ENCODE results near the gene GALNT18. TPM values are rescaled to one million over a fixed set of nuclear protein-coding genes. Genes with fewer than 3 reads are reported as not detected.

The GALNT18 gene
- total RNA-seq, 1 experiment from 2014 or later = 4.0 TPM

DNA sequence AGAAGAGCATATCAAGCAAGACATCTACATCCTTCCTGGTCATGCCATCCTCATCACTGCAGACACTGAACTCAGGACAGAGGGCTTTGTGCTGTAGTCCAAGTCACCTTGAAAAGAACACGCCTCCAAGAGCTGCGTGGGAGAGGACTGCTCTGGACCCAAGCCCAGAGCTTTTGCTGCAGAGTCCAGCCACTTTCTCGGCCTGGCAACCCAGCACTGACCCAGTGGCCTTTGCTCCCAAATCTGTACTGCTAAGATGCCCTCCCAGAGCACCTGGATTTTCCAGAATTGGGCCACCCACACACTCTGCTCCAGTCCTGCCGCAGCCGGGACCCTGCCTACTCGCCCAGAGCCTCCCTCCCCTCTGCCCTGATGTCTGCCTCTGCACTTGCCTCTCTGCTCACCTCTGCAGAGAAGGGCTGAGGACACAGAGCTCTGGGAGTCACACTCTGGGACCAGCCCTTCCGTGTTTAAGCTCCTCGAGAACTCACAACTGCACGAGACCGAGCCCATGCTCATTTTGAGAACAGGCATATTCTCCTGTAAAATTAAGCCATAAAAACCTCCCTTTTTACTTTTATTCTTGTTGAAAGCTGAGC lies 185.0 kb downstream of the GALNT18 start:
- no peak for DNase-seq (ENCODE audit: low read depth)

DNA sequence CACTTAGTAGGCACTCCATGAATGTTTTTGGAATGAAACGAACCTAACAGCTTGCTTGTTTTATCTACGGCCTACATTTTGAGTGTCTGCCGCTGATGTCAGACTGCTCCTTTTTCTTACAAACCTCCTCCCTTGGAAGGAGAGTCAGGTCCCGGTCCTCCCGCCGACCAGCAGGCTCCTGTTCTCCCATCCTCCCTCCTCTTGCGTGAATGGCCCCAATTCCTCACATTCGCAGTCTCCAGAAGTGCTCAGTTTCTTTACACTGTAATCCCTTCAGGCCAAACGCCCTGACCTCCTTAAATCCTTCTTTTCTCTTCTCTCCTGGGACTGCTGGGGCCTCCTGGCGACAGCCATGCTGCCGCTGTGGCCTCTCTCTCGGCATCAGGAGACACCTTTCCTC lies 186.2 kb downstream of the GALNT18 start:
- no peak for DNase-seq (ENCODE audit: low read depth)

DNA sequence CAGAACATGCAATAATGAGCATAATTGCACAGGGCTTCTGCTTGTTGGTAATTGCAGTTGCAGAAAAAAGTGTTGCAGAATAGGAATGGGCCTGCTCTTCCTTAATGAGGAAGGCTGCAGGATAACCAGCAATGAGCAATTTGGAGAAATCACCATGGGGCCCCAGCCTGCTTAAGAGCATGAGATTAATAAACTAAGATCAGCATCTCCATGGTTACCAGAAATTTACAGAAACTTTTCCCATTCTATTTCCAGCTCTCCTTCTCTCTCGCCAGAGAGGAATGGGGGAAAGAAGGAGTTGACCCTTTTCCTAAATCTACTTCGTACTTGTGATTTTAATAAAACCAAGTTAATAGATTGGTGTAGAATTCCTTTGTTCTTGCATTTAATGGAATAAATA lies 187.8 kb downstream of the GALNT18 start:
- no peak for DNase-seq (ENCODE audit: low read depth)

DNA sequence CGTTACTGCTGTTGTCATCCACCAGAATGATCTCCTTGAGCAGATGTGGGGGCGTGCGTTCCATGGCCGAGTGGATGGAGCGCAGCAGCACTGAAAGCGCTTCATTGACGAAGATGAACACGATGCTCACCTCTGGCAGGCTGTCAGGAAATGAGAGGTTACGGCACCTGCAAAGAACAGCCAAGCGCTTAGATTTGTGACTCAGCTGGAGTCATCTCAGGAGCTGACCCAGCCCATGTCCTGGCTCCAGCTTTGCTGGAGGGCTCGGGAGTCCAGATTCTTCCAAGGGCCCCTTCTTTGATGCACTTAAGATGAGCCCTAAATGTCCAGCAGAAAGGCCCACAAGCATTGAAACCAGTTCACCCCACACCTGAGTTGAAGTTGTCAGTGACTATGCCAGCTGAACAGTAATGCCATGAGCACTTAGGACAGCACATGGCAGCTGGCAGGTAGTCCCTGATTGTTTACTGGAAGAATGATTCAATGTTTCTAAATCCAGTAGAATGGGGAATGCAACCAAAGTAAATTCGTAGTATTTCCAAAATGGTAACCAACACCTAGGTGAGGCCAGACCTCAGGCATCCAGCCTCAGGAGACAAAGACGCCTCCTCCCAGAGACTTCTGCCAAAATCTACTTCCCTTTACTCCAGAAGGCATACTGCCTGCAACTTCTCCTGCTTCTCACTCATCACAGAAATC lies 189.0 kb downstream of the GALNT18 start:
- no peak for DNase-seq (ENCODE audit: low read depth)

DNA sequence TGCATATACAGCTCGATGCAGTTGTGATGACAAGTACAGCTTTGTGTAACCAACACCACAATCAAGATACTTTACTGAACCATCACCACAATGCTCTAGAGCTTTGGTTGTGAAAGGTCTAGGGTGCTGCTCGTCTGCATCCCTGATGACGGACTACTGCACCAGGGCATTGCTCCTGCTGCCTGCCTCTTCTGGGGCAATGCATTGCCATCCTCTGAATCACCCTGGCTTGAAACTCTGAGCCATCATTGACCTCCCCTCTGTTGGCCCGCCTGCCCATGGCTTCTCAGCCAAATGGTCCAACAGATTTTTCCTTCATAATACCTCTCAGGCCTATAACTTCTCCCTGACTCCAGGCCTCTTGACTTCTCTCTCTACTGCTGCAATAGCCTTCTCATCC lies 191.4 kb downstream of the GALNT18 start:
- no peak for DNase-seq (ENCODE audit: low read depth)

DNA sequence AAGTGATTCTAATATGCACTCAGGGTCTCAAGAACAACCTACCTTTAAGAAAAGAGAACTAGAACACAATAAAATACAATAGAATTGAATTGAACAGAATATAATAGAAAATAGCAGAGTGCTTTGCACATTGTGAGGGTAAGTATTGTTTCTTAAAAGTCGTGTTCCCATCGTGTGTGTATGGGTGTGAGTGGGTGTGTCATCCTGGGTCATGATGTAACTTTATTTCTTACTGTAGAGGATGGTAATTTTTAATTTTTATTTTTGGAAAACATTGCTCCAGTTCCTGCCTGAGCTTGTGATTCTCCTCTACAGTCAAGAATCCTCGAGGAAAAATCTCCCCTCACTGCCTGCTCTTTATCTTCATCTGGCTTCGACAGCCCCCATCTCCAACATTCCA lies 193.1 kb downstream of the GALNT18 start:
- DNase-seq (ENCODE audit: low read depth) = no peak

DNA sequence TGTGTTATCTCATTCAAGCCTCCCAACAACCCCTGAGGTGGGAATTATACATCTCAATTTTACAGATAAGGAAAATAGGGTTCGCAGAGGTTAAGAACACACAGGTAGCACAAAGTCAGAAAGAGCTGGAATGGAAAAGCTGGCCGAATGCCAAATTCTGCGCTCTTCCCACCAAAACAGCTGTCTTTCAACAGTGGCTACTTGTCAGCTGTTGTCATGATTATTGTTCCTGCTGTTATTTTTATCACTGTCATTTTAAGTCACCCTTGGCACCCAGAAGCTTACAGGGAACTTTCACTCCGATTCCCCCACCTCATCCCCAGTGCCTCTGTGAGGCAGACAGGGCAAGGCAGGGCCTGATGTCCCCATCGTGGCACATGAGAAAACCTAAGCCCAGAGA lies 194.3 kb downstream of the GALNT18 start:
- peak; percentile 82 for DNase-seq (ENCODE audit: low read depth)

DNA sequence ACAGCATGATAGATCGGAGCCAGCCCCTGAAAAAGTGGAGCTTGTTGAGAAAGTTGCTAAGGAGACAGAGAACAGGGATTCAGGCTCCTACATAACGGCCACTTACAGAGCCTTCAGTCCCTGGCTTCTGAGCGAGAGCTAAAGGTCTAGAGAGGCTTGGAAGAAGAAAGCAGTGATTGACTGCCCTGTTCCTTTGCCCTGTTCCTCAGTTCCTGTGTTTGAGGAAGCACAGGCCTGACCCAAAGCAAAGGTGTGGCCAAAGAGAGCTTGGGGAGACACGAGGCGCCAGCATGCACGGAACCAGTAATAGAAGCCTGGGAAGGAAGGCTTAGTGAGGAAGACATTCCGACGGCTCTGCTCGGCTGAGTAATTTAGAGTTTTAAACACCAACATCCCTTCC lies 194.7 kb downstream of the GALNT18 start:
- no peak for DNase-seq (ENCODE audit: low read depth)

DNA sequence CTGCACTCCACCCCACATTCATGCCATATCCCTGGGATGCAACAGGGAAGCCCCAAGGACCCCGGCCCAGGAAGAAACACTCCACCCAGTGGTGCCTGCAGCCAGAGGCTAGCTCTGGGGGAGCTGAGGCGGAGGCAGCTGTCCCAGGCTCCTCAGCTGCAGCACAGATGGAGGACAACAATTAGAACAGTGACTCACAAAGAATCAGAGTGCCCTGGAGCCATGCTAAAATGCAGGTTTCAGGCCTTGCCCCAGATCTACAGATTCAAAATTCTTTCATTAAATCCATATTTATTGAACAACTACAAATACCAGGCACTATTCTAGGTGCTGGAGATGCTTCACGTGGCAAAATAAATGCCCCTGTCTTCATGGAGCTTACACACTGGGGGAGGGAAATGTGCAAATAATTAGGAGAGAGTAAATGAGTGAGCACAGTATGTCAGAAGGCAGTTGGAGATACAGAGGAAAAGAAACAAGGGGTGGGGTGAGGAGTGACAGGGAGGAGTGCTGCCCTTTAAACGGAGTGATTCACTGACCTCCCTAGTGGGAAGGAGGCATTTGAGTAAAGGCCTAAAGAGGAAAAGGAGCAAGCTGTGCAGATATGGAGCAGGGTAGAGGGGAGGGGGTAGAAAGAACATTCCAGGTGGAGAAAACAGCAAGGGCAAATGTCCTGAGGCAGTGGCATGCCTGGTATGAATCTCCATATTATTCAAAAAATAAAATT lies 195.4 kb downstream of the GALNT18 start:
- DNase-seq (ENCODE audit: low read depth) = peak; percentile 70

DNA sequence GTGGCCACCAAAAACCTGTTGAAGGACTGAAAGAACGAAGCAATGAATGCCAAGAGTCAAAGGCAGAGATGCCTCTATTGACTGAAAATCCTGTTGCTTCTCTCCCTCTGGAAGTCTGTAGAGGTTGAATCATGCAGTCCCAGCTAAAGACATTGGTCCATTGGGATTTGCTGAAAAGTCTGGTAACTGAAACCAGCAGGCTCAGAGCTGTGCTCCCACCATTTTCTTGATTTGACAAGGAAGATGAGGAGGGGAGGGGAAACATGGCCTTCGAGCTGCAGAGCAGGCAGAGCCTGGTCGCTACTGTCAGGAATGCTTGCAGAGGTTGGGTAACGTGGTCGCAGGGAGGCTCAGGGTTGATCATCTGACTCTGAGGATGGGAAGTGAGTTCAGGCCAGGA lies 196.0 kb downstream of the GALNT18 start:
- peak; percentile 64 for DNase-seq (ENCODE audit: low read depth)

DNA sequence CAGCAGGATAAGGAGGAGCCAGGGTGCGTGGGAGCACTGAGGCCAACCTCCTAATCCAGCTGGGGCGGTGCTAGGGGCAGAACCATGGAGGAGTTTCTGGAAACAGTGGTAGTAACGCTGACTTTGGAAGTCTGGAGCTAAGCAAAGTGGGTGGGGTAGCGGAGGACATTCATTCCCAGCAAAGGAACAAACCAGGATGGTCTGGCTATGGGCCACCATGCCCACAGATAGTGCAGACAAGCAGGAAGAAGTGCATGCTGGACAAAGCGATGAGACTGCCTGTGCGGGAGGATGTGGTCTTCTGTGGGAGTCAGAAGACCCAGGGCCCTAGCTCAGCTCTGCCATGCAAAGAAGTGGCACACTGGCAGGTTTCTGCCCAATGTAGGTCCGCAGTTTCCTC lies 197.1 kb downstream of the GALNT18 start:
- DNase-seq (ENCODE audit: low read depth) = no peak

DNA sequence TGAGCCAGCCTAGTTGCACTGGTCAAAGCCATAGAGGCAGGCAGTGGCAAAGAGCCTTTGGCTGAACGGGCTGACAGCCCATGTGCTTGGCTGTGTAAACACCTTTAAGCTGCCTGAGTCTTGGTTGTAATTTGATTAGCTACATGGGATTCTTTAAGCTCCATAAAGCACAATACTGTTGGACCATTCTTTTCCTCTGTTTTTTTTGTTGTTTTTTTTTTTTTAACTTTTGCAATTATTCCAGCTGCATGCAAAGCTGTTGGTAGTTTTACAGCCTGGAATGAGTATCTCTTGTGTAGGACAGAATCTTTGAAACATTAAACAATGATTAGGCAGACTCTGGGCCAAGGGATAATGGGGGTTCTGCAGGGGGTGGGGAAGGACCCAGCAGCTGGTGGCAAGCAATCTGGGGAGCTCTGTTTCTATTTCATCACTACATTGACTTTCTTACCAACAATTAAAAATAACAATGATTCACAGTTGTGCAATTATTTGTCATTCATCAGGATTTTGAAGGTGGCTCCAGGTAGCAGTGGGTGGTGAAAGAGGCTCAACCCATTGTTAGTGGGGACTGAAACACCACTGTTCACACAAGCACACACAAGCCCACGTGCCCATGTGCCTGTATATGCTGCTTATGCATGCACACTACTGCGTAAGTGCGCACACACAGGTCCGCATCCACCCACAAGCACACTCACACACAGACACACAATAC lies 199.2 kb downstream of the GALNT18 start:
- DNase-seq (ENCODE audit: low read depth) = no peak

DNA sequence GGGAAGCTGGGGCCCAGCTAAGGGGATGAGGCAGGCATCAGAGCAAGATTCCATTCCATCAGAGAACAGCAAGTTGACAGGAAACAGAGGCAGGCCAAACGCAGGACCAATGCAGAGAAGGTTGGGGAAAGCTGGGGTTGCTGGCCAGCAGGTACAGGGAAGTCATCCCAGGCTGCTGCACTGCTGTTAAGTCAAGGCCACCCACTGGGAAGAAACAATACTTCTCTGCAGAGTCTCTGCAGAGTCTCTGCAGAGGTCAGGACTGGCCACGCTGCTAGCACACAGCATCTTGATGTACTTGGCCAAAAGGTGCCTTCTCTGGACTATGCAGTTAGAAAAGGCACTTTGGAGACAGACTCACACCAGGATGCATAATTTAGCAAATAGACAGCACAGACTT lies 200.3 kb downstream of the GALNT18 start:
- DNase-seq (ENCODE audit: low read depth) = no peak

DNA sequence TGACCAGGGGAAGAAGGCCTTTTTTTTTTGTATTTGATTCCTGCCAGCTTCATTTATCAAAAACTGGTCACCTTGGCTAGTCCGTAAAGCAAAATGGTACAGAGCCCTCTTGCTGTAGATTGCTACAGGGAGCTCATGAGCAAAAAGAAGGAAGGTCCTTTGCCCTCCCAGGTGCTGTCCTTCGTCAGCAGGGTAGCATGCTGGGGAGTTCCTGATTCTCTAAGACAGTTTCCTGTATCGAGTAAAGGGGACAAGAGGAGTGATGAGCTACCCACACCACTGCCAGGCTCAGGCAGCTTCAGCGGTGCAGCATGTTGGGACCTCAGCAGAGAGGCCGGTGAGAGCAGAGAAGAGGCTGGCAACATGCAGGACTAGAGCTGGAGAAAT lies 200.9 kb downstream of the GALNT18 start:
- DNase-seq (ENCODE audit: low read depth) = no peak

DNA sequence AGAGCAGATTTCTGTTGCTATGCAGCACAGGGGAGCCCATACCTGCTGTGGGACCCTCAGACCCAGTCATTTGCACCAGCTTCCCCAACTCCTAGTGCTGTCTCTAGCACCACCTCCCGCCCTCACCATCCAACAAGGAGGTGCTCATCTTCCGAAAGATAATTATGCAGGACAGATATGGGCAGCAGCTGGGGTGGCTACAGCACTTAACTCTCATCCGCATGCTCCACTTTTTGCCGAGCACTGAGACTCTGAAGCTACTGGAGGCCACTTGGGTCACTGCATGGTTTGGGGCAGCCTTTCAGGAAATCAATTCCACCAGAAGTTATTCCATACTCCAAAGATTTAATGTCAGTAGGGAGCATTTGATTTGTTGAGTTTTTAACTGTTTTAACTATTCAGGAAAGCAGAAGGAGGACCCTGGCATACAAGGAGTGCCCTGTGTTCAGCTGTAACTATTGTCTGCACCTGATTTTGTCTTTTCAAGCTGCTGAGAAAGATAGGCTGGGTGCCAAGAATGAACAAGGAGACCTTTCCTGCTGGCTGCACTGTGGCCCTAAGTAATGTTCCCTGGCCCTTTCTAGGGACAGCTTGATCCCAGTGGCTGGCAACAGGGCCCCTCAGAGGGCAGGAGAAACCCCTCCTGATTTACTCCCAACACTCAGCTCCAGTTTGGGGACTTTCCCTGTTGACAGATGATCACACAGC lies 201.5 kb downstream of the GALNT18 start:
- no peak for DNase-seq (ENCODE audit: low read depth)

DNA sequence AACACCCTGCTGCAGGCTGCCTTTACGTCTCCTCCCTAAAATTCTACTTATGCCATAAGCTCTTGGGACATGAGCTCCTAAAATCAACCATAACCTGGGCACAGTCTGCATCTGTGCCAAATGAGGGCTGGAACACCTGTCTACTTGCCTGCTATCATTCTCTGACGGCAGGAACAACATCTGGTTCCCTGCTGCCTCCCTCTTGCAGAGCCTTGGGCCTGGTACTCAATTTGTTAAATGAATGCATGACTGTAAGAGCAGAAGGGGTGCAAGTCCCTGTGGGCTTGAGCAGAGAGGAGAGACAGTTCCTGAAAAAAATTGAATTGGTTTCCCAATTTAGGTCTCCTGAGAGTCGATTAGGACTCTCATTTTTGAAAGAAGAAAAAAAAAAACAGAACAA lies 202.1 kb downstream of the GALNT18 start:
- no peak for DNase-seq (ENCODE audit: low read depth)

DNA sequence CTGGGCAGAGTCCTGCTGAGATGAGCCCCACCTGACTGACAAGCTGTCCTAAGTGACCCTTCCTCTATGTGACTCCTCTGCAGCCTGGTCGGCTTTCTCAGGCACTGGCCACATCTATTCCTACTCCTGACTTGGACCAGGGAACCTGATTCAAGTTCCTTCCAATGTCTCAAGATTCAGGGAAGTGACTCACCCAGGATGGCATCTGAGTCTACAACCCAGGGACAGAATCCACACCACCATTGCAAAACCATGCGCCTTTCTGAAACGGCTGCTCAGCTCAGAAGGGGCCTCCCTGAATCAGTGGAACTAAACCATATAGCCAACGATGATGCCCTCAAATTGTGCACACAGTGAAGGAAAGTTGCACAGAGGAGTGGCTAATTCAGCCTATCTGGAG lies 204.9 kb downstream of the GALNT18 start:
- DNase-seq (ENCODE audit: low read depth) = peak; percentile 89

DNA sequence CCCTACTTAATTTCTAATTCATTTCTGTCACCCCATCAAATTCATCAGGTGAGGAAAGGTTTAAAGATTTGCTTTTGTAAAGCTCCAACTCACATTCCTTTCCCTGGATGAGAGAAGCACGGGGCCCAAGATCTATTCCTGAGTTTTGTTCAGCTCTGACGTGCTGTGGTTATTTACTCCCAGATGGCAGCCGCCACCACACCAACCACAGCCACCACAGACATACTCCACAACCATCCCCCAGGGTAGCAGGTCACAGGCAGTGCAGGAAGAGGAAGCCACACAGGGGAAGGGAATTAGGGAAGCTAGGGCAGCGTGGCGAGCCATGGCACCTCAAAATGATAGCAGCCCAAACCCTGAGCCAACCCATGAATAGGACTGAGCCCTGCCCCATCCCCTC lies 205.3 kb downstream of the GALNT18 start:
- peak; percentile 90 for DNase-seq (ENCODE audit: low read depth)

DNA sequence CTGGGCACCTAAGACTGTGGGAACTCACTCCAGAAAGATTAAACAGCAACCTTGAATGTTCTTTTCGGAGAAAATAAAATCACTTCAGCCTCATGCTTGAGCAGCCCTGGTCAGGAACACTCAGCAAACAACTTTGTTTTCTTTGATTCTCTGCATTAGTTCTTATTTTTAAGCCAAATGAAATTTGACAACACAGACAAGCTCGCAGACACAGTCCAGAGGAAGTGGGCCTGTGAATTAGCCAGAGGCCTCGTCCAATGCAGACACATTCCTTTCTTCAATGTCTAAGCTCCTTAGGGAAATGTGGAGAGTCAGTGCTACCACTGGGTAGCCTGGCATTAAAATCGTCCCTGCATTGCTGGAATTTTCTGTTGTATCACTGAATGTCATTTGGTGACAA lies 205.9 kb downstream of the GALNT18 start:
- DNase-seq (ENCODE audit: low read depth) = peak; percentile 70

DNA sequence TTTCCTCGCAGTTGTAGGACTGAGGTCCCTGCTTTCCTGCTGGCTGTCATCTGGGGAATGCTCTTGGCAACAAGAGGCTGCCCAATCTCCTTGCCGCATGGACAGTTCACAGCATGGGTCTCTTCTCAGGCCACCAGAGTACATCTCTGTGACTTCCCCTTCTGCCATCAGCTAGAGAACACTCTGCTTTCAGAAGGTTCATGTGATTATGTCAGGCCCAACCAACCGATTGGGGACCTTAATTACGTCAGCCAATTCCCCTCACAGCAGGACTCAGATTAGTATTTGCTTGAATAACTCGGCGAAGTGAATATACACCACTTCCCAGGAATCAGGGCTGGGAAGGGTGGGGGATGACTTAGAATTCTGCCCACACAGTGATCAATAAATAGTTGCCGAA lies 206.8 kb downstream of the GALNT18 start:
- no peak for DNase-seq (ENCODE audit: low read depth)

DNA sequence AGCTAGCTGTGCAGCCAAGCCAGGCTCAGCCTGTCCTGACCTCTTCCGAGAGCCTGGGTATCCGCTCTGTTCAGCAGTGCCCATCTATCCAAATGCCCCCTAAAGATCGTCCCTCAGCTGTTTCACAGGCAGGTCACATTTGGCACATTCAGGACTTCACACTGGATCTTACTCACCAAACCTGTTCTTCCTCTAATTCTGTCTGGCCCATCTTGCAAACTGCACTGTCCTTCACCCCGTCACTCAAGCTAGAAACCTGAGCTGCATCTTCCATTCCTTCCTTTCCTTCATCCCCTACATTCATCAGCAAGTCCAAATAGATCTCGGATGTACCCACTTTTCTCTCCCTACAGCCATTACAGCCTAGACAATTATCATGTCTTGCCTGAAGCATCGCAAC lies 208.0 kb downstream of the GALNT18 start:
- no peak for DNase-seq (ENCODE audit: low read depth)

Measured in LHCN-M2 (cell line).